Sigmoid colon (tissue), 4 donors: ENCODE measurements around the gene BOD1.

Source experiments
- EP300 ChIP-seq, 4 donors: sonication (generic); formaldehyde crosslinking; IDR thresholded peaks; one replicate each; pipeline ENCODE4 v1.6.1; 2017; ENCODE audit warnings: antibody characterized with exemption in 4 of 4
- POLR2A ChIP-seq, 2 donors: fragments of 450-650 bp; IDR thresholded peaks; one replicate each; pipeline ENCODE4 v1.6.1; 2016; ENCODE audit warnings: antibody characterized with exemption in 2 of 2, mild to moderate bottlenecking in 2 of 2, moderate library complexity in 2 of 2
- POLR2AphosphoS5 ChIP-seq, 4 donors: sonication (generic); formaldehyde crosslinking; IDR thresholded peaks; one replicate each; pipeline ENCODE4 v1.6.1; 2017; ENCODE audit warnings: antibody characterized with exemption in 4 of 4
- TF ChIP-seq, protein P1 (sequence below), 4 experiments: fragments of 450-650 bp in 3 of 4; fragments of 200-600 bp in 1 of 4; IDR thresholded peaks; one replicate each; pipeline ENCODE4 v1.5.1; 2016 to 2019; ENCODE audit warnings: antibody characterized with exemption in 4 of 4, mild to moderate bottlenecking in 3 of 4, moderate library complexity in 2 of 4

DNA sequence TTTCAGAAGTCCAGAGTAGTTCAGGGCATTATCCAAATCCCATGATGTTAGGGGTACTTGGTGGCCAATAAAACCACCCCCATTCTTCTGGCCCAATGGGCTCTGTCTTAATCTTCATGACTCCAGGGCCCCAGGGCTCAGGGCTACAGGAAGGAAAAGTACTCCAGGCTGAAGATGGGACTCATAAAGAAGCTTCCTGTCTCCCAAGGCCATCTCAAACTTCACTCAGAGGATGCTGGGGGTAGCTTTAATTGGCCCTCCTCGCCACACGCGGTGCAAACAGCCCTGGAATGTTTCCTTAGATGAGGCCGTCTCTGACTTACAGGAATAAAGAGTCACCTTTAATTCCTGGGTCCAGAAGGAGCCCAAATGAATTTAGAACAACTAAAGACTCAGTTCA, 52.3 kb downstream of the BOD1 start:
- TF ChIP-seq POLR2A (IDR thresholded peaks at IDR 0.05), result no peak
- TF ChIP-seq, protein P1, sequence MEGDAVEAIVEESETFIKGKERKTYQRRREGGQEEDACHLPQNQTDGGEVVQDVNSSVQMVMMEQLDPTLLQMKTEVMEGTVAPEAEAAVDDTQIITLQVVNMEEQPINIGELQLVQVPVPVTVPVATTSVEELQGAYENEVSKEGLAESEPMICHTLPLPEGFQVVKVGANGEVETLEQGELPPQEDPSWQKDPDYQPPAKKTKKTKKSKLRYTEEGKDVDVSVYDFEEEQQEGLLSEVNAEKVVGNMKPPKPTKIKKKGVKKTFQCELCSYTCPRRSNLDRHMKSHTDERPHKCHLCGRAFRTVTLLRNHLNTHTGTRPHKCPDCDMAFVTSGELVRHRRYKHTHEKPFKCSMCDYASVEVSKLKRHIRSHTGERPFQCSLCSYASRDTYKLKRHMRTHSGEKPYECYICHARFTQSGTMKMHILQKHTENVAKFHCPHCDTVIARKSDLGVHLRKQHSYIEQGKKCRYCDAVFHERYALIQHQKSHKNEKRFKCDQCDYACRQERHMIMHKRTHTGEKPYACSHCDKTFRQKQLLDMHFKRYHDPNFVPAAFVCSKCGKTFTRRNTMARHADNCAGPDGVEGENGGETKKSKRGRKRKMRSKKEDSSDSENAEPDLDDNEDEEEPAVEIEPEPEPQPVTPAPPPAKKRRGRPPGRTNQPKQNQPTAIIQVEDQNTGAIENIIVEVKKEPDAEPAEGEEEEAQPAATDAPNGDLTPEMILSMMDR (IDR thresholded peaks at IDR 0.05), result no peak
- no peak for TF ChIP-seq POLR2AphosphoS5 (IDR thresholded peaks at IDR 0.05)
- TF ChIP-seq EP300 (IDR thresholded peaks at IDR 0.05), result no peak
